HG03159 (cell line): Measurements from ENCODE around the gene PC.
"Not testable (repeated sequence)": the region's sequence is repeated elsewhere in the genome, so short reads cannot be mapped to it uniquely, and the experiment has no call there.

Experiments
- ATAC-seq: cut with Tn5 transposase; IDR thresholded peaks from one replicate; pipeline ENCODE4 v1.9.1; 2021; ENCODE audit warnings: mild to moderate bottlenecking, moderate library complexity; ENCODE audit not compliant: unreplicated experiment

The PC gene

DNA sequence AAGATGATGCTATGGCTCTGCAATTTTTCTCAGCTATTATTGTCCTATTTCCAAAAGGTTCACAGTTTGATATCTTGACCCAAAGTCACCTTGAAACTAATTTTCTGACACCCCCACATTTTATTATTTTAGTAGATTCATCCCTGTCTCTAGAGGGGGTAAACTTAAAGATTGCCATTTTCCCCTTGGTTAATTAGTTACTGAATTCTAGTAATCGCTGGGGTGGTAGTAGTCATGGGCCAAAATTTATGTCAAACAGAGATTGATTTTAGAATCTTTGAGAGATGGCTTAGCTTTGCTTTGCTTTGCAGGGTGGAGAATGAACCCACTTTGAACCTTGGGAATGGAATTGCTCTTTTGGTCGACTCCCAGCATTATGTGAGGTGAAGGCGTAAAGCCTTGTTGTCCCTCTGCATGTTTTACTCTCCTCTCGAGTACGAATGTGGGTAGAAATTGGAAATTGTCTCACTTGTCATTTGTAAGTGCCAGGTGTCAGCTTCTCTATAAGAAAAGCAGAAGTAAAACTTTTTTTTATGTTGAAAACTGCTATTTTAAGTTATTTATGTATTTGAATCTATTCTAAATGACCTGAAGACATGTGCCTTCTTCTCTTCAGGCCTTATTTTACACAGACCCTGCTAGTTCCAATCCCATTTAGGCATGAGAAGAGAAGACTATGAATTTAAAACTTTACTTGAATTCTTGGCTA is 157.3 kb downstream of the PC start:
- ATAC-seq: peak; percentile 54

DNA sequence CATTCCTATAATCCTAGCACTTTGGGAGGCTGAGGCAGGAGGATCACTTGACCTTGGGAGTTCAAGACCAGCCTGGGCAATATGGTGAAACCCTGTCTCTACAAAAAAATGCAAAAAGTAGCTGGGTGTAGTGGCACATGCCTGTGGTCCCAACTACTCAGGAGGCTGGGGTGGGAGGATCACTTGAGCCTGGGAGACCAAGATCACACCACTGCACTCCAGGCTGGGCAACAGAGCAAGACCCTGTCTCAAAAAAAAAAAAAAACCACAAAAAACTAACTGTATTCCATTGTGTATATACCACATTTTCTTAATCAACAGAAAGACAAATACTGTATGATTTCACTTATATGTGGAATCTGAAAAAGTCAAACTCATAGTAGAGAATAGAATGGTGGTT is 158.4 kb downstream of the PC start:
- ATAC-seq: not testable (repeated sequence)
